Measurements from ENCODE around the gene HOXA10.
A peak's percentile ranks its signal among the peaks of the same experiment; 100 is the strongest.

The HOXA10 gene

GRCh38 chr7:27173956-27174873 lies at the start of gene HOXA10:
TSS of gene HOXA10 (minus strand) at chr7:27174320. CDS start at chr7:27174306, 14 bp downstream.
- peak; percentile 66 for DNase-seq (ENCODE audit: low spot score)

GRCh38 chr7:27221201-27221797 lies 47.2 kb upstream of the HOXA10 start:
- no peak for DNase-seq (ENCODE audit: low spot score)

DNA sequence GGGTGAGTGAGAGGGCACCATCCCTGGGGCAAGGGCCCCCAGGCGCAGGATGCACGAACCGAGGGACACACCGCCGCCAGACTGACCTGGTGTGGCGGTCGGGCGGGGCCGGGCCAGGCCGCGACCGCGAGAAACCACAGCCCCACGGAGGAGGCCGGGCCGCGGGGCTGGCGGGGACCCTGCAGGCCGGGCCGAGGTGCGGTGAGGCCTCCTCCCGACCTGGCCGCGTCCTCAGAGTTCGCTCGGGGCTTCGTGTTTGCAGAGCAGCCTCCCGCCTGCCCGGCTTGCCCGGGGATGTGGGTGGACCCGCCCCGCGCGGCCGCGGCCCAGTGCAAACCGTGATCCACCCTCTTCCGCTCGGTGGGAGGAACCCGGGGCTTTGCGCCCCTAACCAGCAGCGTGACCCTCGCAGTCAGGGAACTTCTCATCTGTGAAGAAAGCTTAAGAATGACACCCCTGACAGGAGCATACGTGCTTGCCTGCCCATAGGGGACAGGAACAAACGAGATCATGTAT lies 46.4 kb upstream of the HOXA10 start:
- DNase-seq (ENCODE audit: low spot score) = no peak

GRCh38 chr7:27219821-27220220 lies 45.7 kb upstream of the HOXA10 start:
- no peak for DNase-seq (ENCODE audit: low spot score)

DNA sequence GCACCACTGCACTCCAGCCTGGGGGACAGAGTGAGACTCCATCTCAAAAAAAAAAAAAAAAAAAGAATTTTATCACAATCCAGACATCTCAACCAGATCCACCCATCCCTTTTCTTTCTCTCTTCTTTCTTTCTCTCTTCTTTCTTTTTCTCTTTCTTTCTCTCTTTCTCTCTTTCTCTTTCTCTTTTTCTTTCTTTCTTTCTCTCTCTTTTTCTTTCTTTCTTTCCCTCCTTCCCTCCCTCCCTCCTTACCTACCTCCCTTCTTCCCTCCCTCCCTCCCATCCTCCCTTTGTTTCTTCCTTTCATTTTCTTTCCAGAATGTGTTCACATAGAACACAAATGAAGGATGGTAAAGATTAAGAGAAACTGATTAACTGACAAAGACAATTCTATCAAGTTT lies 43.8 kb upstream of the HOXA10 start:
- DNase-seq (ENCODE audit: low spot score) = no peak

DNA sequence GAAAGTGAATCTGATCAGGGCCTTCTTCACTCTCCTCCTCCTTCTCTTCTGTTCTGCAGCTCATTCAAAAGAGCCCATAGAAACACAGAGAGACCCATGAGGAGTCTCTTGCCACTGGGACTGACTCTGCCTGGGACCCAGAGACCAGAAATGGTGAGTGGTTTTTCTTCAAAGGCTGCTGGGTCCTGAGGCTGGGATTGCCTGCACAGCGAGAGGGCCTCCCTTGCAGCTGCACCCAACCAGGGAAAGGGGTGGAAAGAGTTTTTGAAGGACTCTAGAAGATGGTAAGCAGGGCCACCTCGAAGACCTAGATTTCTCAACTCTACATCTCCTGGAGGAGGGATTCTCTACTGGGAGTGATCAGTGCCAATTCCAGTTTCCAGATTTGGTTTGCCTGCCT lies 41.2 kb upstream of the HOXA10 start:
- DNase-seq (ENCODE audit: low spot score) = no peak

- no peak for DNase-seq (ENCODE audit: low spot score)
Observed at GRCh38 chr7:27214239-27214950, 40.3 kb upstream of the HOXA10 start.

GRCh38 chr7:27213433-27214238 lies 39.5 kb upstream of the HOXA10 start:
- no peak for DNase-seq (ENCODE audit: low spot score)

GRCh38 chr7:27212497-27213432 lies 38.6 kb upstream of the HOXA10 start:
- no peak for DNase-seq (ENCODE audit: low spot score)

- DNase-seq (ENCODE audit: low spot score) = no peak
Observed at GRCh38 chr7:27211764-27212204, 37.7 kb upstream of the HOXA10 start.

- no peak for DNase-seq (ENCODE audit: low spot score)
Observed at GRCh38 chr7:27211084-27211446, 36.9 kb upstream of the HOXA10 start.

DNA sequence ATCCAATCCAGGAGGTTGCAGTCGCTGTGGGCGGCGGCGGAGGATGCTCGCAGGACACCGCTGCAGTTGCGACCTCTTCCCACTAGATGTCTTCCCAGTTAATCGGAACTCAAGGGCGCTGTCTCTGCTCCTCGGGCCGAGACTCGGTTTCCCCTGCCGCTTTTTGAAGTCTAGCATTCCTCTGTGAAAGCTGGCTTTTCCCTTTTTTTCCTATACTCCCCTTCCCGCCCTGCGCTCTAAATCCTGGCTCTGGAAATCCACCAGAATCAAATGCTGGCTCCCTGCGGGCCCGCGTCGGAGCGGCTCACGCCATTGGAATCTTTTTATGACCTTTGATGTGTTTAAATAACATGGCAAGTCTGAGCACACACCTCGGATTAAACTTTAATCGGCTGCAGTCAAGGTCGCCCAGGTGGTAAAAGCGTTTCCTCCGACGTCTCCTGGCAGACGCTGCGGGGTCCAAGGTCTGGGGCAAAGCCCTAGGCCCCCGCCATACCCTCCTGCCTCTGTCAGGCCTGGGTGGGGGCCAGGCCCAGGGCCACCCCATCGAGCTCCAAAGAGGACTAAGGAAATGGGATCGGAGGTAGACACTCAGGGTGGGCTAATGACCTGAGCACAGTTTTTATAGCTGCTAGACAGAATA lies 36.4 kb upstream of the HOXA10 start:
- peak; percentile 50 for DNase-seq (ENCODE audit: low spot score)

DNA sequence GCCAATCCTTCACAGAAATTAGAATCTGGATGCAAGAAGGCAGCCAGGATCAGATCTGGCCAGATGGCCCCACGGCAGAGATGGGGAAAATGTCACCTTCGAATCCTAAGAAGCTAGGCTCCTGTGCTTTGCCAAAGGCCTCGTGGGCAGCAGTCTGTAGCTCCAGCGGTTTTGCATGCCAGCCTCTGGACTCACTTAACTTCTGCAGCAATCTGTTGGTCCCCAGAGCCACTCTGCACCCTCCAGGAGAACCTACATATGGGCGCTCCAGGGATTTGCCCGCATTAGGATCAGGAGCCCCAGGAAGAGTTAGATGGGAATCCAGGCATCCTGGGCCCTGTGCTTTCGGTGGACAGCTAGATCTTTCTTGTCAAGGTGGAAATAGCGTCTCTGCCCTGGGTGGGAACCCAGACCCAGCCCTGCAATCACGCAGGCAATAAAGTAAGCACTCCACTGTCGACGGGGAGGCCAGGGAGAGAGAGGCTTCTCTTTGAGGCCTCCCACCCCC lies 35.9 kb upstream of the HOXA10 start:
- no peak for DNase-seq (ENCODE audit: low spot score)

GRCh38 chr7:27208998-27209397 lies 34.9 kb upstream of the HOXA10 start:
- DNase-seq (ENCODE audit: low spot score) = no peak

GRCh38 chr7:27207348-27207985 lies 33.3 kb upstream of the HOXA10 start:
- no peak for DNase-seq (ENCODE audit: low spot score)

DNA sequence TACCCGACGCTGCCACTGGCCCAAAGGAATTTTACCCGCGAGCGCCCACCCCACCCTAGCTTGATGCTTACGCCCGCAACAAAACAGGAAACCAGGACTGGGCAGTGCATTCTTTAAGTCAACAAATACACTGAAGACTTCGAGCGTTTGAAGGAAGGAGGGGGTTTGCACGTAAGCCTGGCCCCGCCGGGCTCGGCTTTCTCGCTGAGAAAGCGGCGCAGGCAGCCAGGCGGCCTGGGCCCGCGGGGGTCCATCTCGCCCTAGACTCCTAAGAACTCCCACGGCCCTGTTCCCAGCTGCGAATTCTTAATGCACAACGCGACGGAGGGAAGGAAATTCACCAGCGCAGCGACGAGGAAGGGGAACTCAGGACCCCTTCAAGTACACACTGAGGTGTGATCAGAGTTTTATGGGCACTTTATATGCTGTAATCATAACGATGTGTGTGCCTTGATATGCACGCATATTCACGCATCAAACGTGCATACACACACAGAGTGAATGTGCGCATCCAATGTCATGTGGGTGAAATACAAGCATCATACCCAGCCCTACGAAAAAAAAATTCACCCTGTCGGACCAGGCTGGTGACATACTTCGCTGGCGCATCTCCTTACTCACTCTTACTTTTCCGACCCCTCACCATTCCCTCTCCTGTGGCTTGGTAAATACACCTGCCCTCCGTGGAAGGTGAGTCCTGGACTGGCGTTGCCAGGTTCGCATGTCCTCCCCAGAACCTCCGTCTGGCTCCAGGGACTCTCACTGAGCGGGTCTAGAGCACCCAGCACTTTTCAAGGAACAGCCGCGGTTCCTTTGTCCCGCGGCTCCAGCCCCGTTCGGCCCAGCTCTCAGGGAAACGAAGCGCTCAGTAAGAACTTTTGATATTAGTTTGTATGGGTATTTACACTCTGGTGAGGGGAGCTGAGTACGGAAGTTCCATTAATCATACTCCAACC lies 31.5 kb upstream of the HOXA10 start:
- DNase-seq (ENCODE audit: low spot score) = no peak

DNA sequence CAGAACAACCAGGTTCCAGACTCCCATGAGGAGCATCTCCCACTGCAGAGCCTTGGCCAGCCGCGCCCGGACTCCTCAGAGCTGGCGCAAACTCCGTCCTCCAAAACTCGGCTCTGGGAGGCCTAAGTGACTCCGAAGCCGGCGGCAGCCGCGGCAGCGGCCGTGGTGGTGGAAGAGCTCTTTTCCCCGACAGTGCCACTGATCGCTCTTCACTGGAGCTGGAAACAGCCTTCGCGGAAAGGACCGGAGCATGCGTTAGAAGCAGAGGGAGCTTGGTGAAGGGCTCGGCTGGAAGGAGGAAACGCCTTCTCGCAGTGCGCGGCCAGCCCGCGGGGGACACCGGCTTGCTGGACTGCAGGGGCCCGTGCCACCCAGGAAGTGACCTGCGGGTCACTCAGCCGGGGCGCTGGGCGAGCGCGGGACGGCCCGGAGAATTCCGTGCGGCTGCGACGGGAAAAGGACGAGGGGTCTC lies 30.8 kb upstream of the HOXA10 start:
- DNase-seq (ENCODE audit: low spot score) = peak; percentile 53

GRCh38 chr7:27203964-27204594 lies 30.0 kb upstream of the HOXA10 start:
- no peak for DNase-seq (ENCODE audit: low spot score)

All from AG08395 (cell line).